WTC11 (cell line): ENCODE measurements around the gene TLK1. TPM values are rescaled to one million over a fixed set of nuclear protein-coding genes. Genes with fewer than 3 reads are reported as not detected.

Experiments used
- ATAC-seq: fragments of 200-7000 bp; cut with Tn5 transposase; 2 replicates; pipeline ENCODE4 v1.10.0; 2021; ENCODE audit warnings: mild to moderate bottlenecking, moderate library complexity
- CTCF ChIA-PET: fragments of 300-600 bp; sonication (Branson Sonifier 250); formaldehyde crosslinking; loops from one replicate; lab custom pipeline; 2021; ENCODE audit warnings: antibody characterized with exemption; lab: Charles Lee
- POLR2A ChIA-PET: fragments of 350-600 bp; sonication (Branson Sonifier 250); formaldehyde crosslinking; loops from one replicate; lab custom pipeline; 2021; ENCODE audit warnings: antibody characterized with exemption; lab: Charles Lee
- DNase-seq: peaks from one replicate; pipeline ENCODE4 v3.0.0; 2021; ENCODE audit warnings: low spot score
- H3K27ac Mint-ChIP-seq: 2 replicates; pipeline ENCODE4 v1.8.0; 2021; ENCODE audit warnings: mixed read lengths
- H3K27me3 Mint-ChIP-seq: 2 replicates; pipeline ENCODE4 v1.8.0; 2021; ENCODE audit warnings: low read depth, mild to moderate bottlenecking, moderate library complexity, mixed read lengths
- H3K36me3 Mint-ChIP-seq: 2 replicates; pipeline ENCODE4 v1.8.0; 2021; ENCODE audit warnings: mixed read lengths
- H3K4me1 Mint-ChIP-seq: 2 replicates; pipeline ENCODE4 v1.8.0; 2022; ENCODE audit warnings: mixed read lengths
- H3K4me3 Mint-ChIP-seq: 2 replicates; pipeline ENCODE4 v1.8.0; 2021; ENCODE audit warnings: mild to moderate bottlenecking, moderate library complexity, mixed read lengths
- H3K9me3 Mint-ChIP-seq: 2 replicates; pipeline ENCODE4 v1.8.0; 2021; ENCODE audit warnings: mixed read lengths
- CREM ChIP-seq: sonication (generic); formaldehyde crosslinking; IDR thresholded peaks from 2 replicates; pipeline ENCODE4 v1.8.1; 2022; ENCODE audit warnings: mild to moderate bottlenecking, missing genetic modification reagents, moderate library complexity
- EMX1 ChIP-seq: fragments of 250-450 bp; sonication (Bioruptor Pico); IDR thresholded peaks from 2 replicates; pipeline ENCODE4 v1.8.0; 2021; ENCODE audit warnings: mild to moderate bottlenecking
- ESRRA ChIP-seq: sonication (generic); formaldehyde crosslinking; IDR thresholded peaks from 2 replicates; pipeline ENCODE4 v1.8.1; 2022; ENCODE audit warnings: mild to moderate bottlenecking, missing genetic modification reagents, borderline replicate concordance
- FOXP1 ChIP-seq: sonication (generic); formaldehyde crosslinking; IDR thresholded peaks from 2 replicates; pipeline ENCODE4 v1.8.0; 2022; ENCODE audit warnings: missing genetic modification reagents, mild to moderate bottlenecking, moderate library complexity, borderline replicate concordance
- GRHL2 ChIP-seq: fragments of 250-450 bp; sonication (Bioruptor Pico); IDR thresholded peaks from 2 replicates; pipeline ENCODE4 v1.8.0; 2022; ENCODE audit warnings: mild to moderate bottlenecking, moderate library complexity; ENCODE audit not compliant: insufficient replicate concordance, severe bottlenecking
- GTF2I ChIP-seq: fragments of 250-450 bp; sonication (Bioruptor Pico); conservative IDR thresholded peaks from 2 replicates; pipeline ENCODE4 v1.4.0; 2021; ENCODE audit warnings: mild to moderate bottlenecking
- HMGA2 ChIP-seq: fragments of 250-450 bp; sonication (Bioruptor Pico); IDR thresholded peaks from 2 replicates; pipeline ENCODE4 v1.4.0; 2021; ENCODE audit warnings: mild to moderate bottlenecking, moderate library complexity
- OVOL2 ChIP-seq: fragments of 250-450 bp; sonication (Bioruptor Pico); IDR thresholded peaks from 2 replicates; pipeline ENCODE4 v1.9.0; 2021; ENCODE audit warnings: mild to moderate bottlenecking, borderline replicate concordance
- TCF7 ChIP-seq: sonication (generic); formaldehyde crosslinking; IDR thresholded peaks from 2 replicates; pipeline ENCODE4 v1.8.0; 2022; ENCODE audit warnings: mild to moderate bottlenecking, low read depth, missing genetic modification reagents, moderate library complexity
- ZNF263 ChIP-seq: sonication (generic); formaldehyde crosslinking; IDR thresholded peaks from 2 replicates; pipeline ENCODE4 v1.8.1; 2022; ENCODE audit warnings: low read depth, mild to moderate bottlenecking, moderate library complexity, missing genetic modification reagents
- total RNA-seq: library from RNA; stranded (reverse); gene quantifications from 3 replicates; pipeline ENCODE4 v1.2.3, GENCODE V29; 2021
- TF ChIP-seq, protein P1 (sequence below): sonication (generic); formaldehyde crosslinking; IDR thresholded peaks from 2 replicates; pipeline ENCODE4 v1.8.0; 2022; ENCODE audit warnings: mild to moderate bottlenecking, missing genetic modification reagents
- TF ChIP-seq, protein P2 (sequence below): fragments of 250-450 bp; sonication (Bioruptor Pico); conservative IDR thresholded peaks from 2 replicates; pipeline ENCODE4 v1.9.0; 2021; ENCODE audit warnings: mild to moderate bottlenecking
- TF ChIP-seq, protein P3 (sequence below): sonication (generic); formaldehyde crosslinking; IDR thresholded peaks from 2 replicates; pipeline ENCODE4 v1.8.1; 2023; ENCODE audit warnings: mild to moderate bottlenecking, missing genetic modification reagents, moderate library complexity
- TF ChIP-seq, protein P4 (sequence below): sonication (generic); formaldehyde crosslinking; IDR thresholded peaks from 2 replicates; pipeline ENCODE4 v1.8.1; 2023; ENCODE audit warnings: mild to moderate bottlenecking, missing genetic modification reagents
- TF ChIP-seq, protein P5 (sequence below): sonication (generic); formaldehyde crosslinking; conservative IDR thresholded peaks from 2 replicates; pipeline ENCODE4 v1.8.1; 2022; ENCODE audit warnings: mild to moderate bottlenecking, missing genetic modification reagents
- TF ChIP-seq, protein P6 (sequence below): sonication (generic); formaldehyde crosslinking; conservative IDR thresholded peaks from 2 replicates; pipeline ENCODE4 v1.8.1; 2023; ENCODE audit warnings: mild to moderate bottlenecking, low read depth, missing genetic modification reagents, moderate library complexity

TLK1 gene
- total RNA-seq, 1 experiment from 2014 or later = 91.1 TPM

DNA sequence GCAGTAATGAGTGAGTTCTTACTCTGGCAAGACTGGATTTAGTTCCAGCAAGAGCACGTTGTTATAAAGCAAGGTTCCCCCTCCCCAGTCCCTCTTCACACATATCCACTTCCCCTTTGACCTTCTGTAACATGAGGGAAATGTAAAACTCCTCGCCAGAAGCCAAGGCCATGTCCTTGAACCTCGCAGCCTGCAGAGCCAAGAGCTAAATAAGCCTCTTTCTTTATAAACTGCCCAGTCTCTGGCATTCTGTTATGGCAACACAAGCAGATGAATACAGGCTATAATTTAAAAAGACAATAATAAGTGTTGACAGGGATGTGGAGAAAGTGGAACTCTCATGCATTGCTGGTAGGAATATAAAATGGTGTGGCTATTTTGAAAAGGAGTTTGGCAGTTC is 60.3 kb downstream of the TLK1 start (continued):
- TF ChIP-seq, protein P1, sequence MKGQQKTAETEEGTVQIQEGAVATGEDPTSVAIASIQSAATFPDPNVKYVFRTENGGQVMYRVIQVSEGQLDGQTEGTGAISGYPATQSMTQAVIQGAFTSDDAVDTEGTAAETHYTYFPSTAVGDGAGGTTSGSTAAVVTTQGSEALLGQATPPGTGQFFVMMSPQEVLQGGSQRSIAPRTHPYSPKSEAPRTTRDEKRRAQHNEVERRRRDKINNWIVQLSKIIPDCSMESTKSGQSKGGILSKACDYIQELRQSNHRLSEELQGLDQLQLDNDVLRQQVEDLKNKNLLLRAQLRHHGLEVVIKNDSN (CRISPR knock-in tag) = no peak
- TF ChIP-seq, protein P2, sequence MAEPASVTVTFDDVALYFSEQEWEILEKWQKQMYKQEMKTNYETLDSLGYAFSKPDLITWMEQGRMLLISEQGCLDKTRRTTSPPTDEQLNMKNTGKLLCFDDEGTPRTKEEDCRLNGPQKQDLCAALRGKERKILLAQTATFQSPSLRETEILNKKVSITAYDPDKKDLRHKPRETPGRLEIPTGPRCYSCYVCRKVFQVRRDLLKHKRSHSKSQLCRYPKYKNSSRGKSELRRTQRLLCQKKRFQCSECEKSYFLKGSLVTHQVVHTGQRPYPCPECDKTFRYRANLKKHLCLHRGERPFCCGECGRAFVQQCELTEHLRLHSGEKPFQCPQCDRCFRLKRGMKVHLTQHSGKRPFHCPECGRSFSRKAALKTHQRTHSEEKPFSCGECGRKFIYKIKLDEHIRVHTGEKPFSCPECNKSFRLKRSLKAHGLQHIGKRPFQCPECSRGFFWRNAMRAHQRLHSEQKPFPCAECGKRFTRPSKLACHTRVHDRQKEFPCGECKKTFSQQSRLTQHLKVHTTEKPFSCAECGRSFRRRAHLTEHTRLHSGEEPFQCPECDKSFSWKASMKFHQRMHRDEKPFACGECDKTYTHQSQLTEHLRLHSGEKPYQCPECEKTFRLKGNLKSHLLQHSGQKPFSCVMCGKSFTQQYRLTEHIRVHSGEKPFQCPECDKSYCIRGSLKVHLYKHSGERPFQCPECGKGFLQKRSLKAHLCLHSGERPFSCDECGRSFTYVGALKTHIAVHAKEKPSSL (CRISPR knock-in tag) = no peak
- TF ChIP-seq GRHL2 (CRISPR knock-in tag) = no peak
- TF ChIP-seq, protein P3, sequence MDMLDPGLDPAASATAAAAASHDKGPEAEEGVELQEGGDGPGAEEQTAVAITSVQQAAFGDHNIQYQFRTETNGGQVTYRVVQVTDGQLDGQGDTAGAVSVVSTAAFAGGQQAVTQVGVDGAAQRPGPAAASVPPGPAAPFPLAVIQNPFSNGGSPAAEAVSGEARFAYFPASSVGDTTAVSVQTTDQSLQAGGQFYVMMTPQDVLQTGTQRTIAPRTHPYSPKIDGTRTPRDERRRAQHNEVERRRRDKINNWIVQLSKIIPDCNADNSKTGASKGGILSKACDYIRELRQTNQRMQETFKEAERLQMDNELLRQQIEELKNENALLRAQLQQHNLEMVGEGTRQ (CRISPR knock-in tag) = no peak
- no peak for TF ChIP-seq EMX1 (CRISPR knock-in tag)
- no peak for TF ChIP-seq FOXP1 (CRISPR knock-in tag)
- TF ChIP-seq, protein P4, sequence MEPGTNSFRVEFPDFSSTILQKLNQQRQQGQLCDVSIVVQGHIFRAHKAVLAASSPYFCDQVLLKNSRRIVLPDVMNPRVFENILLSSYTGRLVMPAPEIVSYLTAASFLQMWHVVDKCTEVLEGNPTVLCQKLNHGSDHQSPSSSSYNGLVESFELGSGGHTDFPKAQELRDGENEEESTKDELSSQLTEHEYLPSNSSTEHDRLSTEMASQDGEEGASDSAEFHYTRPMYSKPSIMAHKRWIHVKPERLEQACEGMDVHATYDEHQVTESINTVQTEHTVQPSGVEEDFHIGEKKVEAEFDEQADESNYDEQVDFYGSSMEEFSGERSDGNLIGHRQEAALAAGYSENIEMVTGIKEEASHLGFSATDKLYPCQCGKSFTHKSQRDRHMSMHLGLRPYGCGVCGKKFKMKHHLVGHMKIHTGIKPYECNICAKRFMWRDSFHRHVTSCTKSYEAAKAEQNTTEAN = no peak

DNA sequence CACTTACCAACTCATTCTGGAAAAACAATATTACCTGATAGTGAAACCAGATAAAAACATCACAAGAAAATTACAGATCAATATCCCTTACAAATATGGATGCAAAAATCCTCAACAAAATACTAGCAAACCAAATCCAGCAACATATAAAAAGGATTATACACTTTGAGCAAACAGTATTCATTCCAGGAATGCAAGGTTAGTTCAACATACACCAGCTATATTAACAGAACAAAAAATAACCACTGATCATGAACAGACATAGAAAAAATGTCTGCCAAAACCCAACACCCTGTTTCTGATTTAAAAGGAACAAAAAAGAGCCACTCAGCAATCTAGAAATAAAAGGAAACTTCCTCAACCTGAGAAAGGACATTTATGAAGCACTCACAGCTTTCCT is 62.1 kb downstream of the TLK1 start:
- no peak for ATAC-seq
- POLR2A ChIA-PET = no interaction called here
- H3K27me3 Mint-ChIP-seq = no peaks in the 10 kb centered on the region
- CTCF ChIA-PET = interaction anchor here (1.3 kb wide), 1 partner anchor 12 kb away, joined by 9 read pairs; no protein-coding TSS in a partner anchor
- H3K36me3 Mint-ChIP-seq = peaks cover 27% of the 10 kb centered on the region
- peaks cover 19% of the 10 kb centered on the region for H3K9me3 Mint-ChIP-seq
- peak overlapping the region; percentile 45; the same call in 1 of the 2 replicates for H3K27ac Mint-ChIP-seq
- no peak for DNase-seq
- no peak overlapping the region for H3K4me3 Mint-ChIP-seq
- peaks cover 41% of the 10 kb centered on the region for H3K4me1 Mint-ChIP-seq
- TF ChIP-seq, protein P5, sequence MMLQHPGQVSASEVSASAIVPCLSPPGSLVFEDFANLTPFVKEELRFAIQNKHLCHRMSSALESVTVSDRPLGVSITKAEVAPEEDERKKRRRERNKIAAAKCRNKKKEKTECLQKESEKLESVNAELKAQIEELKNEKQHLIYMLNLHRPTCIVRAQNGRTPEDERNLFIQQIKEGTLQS (CRISPR knock-in tag) = no peak
- TF ChIP-seq CREM (CRISPR knock-in tag) (no peak), ESRRA (CRISPR knock-in tag) (no peak), OVOL2 (CRISPR knock-in tag) (no peak), ZNF263 (no peak), GTF2I (CRISPR knock-in tag) (no peak), HMGA2 (CRISPR knock-in tag) (no peak), TCF7 (CRISPR knock-in tag) (no peak)
- TF ChIP-seq, protein P6, sequence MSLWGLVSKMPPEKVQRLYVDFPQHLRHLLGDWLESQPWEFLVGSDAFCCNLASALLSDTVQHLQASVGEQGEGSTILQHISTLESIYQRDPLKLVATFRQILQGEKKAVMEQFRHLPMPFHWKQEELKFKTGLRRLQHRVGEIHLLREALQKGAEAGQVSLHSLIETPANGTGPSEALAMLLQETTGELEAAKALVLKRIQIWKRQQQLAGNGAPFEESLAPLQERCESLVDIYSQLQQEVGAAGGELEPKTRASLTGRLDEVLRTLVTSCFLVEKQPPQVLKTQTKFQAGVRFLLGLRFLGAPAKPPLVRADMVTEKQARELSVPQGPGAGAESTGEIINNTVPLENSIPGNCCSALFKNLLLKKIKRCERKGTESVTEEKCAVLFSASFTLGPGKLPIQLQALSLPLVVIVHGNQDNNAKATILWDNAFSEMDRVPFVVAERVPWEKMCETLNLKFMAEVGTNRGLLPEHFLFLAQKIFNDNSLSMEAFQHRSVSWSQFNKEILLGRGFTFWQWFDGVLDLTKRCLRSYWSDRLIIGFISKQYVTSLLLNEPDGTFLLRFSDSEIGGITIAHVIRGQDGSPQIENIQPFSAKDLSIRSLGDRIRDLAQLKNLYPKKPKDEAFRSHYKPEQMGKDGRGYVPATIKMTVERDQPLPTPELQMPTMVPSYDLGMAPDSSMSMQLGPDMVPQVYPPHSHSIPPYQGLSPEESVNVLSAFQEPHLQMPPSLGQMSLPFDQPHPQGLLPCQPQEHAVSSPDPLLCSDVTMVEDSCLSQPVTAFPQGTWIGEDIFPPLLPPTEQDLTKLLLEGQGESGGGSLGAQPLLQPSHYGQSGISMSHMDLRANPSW = no peak
